Endothelial cell of umbilical vein (primary cell): ENCODE data around the gene FBXL4.

Experiments used
- CTCF ChIP-seq, 2 donors: IDR thresholded peaks; 1 replicate in 1 of 2; 2 replicates in 1 of 2; pipeline ENCODE4 v1.5.1; 2011; ENCODE audit warnings: low read length in 2 of 2, mild to moderate bottlenecking in 2 of 2, moderate library complexity in 2 of 2, control low read depth in 1 of 2, inconsistent platforms in 1 of 2, low read depth in 1 of 2; ENCODE audit not compliant: insufficient read depth in 1 of 2; ENCODE audit errors: extremely low read depth in 1 of 2
- EZH2 ChIP-seq: IDR thresholded peaks from 2 replicates; pipeline ENCODE4 v1.6.1; 2012; ENCODE audit warnings: borderline replicate concordance, low read depth, mild to moderate bottlenecking, moderate library complexity, low read length, inconsistent platforms; ENCODE audit not compliant: severe bottlenecking
- FOS ChIP-seq: IDR thresholded peaks from 2 replicates; pipeline ENCODE4 v1.6.1; 2011; ENCODE audit warnings: mild to moderate bottlenecking, low read length, moderate library complexity, borderline replicate concordance; ENCODE audit not compliant: insufficient read depth
- JUN ChIP-seq: IDR thresholded peaks from 2 replicates; pipeline ENCODE4 v1.6.1; 2011; ENCODE audit warnings: borderline replicate concordance, low read depth; ENCODE audit not compliant: insufficient read length, insufficient read depth
- MAX ChIP-seq: IDR thresholded peaks from 2 replicates; pipeline ENCODE4 v1.6.1; 2011; ENCODE audit not compliant: insufficient read depth, insufficient read length
- POLR2A ChIP-seq: IDR thresholded peaks from 2 replicates; pipeline ENCODE4 v1.6.1; 2012; ENCODE audit warnings: low read depth, mild to moderate bottlenecking, control low read depth, low read length
- POLR2AphosphoS5 ChIP-seq: IDR thresholded peaks from 2 replicates; pipeline ENCODE4 v1.6.1; 2012; ENCODE audit warnings: low read depth, mild to moderate bottlenecking, control low read depth, low read length, moderate library complexity; ENCODE audit not compliant: insufficient read depth

GRCh38 chr6:98830146-98830545 is 117.6 kb downstream of the FBXL4 start:
- TF ChIP-seq POLR2AphosphoS5 (no peak), JUN (no peak), CTCF (IDR thresholded peaks at IDR 0.05; ENCODE audit: extremely low read depth in 1 of 2, insufficient read depth in 1 of 2, low read depth in 1 of 2, low read length in 2 of 2) (no peak), EZH2 (no peak), POLR2A (no peak), FOS (no peak), MAX (no peak)
